ENCODE data around the gene HPGD.
A peak's percentile ranks its signal among the peaks of the same experiment; 100 is the strongest.

The HPGD gene

DNA sequence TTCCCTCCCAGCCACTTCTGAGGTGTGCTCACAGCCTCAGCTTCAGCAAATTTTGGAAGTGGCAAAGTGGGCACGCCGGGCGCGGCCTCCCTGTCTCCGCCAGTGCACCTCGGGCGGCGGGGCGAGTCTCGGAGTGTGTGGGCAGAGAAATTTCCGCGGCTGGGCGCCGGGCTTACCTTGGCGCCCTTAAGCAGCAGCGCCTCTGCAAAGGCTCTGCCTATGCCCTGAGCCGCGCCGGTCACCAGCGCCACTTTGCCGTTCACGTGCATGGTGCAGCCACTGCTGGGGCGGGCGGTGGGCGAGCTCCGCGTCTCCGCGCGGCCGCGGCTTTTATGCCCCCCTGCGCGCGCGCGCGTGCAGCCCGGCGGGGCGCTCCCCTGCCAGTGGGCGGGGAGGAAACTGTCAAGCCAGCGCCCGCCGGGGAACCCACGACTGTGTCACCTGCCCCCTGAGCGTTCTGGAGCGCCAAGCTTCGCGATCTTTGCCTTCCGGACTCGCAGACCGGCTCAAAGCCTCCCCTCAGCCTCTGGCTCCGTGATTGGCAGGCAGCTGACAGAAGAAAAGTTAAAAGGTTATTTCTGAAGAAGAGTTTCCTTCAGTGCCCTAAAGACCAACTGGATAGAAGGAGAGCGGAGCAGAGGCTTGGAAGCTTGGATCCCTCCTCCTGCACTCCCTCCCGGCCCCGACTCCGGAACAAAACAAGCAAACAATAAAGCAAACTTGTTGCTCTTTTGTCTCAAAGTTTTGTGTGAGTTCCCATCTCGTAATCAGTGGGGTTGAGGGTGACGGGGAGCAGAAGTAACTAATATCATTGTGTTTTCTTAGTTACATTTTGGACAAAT is at the start of gene HPGD:
TSS of gene HPGD (minus strand) at position 306 of the 842 bp plus-strand sequence. CDS start at position 269, 37 bp downstream.
- peak; percentile 85 for DNase-seq

DNA sequence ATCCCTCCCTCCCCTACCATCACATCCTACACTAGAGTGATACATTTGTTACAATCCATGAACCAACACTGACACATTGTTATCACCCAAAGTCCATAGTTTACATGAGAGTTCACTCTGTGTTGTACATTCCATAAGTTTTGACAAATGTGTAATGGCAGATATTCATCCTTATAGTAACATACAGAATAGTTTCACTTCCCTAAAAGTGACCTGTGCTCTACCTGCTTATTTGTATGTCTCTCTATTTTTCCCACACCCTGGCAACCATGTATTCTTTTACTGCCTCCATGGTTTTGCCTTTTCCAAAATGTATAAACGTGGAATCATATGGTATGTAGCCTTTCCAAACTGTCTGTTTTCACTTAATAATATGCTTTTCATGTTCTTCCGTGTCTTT is 42.2 kb upstream of the HPGD start:
- DNase-seq, result no peak

DNA sequence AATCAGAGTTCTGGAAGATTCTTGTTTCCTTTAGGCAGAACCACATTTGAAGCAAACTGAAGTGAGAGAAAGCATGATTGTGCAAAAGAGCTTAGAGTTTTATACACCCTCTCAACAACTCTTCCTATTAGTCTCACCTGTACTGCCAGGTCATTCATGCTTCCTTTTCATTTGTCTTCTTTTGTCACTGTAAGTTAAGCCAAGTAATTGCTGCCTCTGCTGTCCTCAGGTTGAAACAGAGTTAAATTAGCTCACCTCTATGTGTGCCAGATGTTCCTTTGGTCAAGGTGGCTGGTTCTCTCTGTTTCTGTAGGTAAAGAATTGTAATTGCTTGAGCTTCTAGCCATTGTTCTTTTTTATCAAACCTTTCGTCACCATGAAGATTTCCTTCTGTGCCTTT is 41.1 kb upstream of the HPGD start:
- no peak for DNase-seq

DNA sequence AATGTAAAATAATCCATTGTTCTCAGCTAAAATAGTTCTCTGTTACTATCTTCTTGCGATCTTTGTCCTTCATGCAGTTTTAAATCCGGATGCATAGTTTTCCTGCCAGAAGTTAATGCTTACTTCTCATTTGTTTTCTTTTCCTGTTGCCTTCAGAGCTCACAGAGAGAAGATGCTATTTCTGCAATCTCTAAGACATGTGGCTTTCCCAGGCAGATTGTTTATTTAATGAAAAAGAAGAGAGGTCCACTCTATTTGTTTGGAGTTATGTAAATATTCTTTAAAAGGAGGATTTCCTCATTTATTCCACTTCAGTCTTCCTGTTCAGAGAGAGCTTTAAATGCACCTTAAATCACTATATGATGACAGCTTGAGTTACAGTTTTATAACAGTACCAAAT is 39.3 kb upstream of the HPGD start:
- DNase-seq, result no peak

DNA sequence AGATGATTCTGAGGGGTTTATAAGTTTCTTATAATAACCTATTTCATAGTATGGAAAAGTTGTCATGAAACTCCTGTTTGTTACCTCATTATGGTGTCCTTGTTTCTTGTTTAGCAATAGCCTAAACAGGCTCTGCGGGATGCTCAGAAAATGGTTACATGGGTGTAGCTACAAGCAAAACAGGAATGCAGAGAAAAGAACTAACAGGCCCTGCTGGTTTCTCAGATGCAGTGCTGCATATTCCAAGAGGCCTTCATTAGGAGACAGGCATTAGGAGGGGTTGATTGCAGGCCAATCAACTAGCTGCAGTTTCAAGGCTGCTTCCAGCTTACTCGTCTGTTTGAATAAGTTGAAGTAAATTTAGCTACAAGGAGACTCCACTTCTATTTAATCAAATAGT is 37.6 kb upstream of the HPGD start:
- DNase-seq, result no peak

DNA sequence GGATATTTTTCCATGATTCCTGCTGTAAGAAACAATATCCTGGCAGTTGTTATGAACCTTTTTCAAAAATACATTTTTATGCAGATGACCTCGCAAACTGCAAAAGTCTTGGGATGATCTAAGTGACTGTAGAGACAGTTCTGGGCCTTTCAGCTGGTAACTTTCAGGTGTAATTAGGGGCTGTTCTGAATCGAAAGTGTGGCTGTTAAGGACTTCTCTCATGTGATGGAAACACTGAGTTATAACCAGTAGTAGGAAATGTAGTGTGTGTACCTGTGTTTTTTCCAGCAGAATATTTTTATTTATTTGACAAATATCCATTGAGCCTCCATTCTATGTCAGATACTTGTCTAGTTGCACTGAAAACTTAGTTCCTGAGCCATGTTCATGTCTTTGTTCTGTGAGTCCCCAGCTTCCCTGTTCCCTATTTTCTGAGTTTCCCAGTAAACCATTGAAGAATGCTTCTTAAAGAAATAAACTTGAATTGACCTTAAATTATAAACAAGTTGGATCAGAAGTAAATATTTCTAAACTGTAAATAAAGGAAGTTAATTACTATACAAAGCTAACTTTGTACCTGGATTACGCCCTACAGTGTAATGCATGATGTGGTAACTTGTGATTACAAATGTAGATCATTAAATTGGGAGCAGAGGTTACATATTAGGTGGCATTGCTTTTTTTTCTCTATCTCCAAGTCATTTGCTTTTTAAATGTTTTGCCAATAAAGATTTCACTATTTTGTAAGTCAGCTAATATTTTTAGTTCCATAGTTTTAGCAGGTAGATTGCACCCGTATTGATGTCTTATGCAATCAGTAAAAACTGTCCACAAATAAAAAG is 33.7 kb upstream of the HPGD start:
- no peak for DNase-seq

DNA sequence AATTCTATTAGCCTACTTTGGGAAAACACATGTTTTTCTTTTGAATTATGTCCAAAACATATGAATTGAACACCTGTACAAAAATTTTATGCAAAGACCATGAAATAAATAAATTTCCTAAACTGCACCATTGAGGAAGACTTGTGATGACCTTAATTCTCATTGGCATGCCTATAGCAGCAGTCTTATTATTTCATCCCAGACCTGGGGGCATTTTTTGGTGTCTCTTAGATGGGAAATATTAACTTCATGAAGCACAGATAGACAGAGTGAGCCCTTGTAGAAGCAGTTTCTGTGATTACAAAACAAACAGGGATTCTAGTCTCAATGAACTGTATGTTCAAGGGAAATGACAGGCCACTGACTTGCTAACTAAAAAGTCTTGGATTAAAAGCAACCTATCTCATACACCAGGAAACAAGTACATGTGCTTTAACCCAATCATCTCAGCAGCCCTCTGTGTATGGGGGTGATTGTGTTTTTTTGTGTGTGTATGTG is 32.0 kb upstream of the HPGD start:
- no peak for DNase-seq

DNA sequence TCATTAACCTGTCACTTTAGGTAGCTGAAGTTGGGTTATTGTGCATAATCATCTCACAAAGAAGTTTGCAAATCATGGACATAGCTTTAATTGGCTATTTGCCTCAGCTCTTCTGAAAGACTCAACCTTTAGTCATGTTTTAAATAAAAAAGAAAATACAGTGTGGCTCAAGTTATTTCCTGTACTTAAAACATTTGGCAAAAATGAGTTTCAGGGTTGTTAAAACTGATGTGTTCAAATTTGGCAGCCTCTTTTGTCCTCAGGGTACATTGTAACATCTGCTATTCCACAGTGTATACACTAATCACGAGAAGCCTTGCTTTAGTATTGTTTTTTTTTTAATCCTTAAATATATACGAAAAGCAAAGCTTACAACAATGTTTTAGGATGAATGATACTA is 31.5 kb upstream of the HPGD start:
- DNase-seq, result no peak

DNA sequence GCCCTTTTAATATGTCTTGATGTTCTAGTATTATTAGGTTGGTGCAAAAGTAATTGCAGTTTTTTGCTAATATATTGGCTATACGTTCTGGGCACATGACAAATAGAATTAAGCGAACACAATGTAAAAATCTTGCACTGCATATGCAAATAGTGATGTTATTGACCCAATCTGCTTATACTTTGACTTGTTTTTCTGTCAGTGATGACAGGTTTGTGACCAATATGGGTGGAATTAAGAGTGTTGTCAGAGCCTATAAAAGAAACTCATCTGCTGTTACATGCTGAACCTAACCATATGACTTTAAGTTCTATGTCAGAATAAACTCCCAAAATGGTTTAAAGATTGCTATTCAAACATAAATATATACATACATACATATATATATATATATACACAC is 30.7 kb upstream of the HPGD start:
- no peak for DNase-seq

DNA sequence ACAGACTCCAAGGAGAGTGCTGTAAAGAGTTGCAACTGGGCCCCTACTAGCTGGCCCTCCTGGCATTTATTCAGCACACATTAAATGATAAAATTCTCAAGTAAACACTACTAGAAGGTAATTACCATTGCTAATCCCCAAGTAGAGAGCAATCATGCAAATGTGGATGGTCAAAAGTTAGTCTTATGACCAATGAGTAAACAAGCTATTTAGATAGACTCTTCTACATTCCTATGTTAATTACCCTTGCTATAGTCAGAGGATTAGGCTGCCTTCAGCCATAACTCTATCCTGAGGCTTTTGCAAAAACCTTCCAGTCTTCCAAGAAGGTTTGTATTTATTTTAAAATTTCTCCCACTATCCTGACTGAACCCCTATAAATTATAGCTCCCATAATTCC is 28.3 kb upstream of the HPGD start:
- DNase-seq, result no peak

DNA sequence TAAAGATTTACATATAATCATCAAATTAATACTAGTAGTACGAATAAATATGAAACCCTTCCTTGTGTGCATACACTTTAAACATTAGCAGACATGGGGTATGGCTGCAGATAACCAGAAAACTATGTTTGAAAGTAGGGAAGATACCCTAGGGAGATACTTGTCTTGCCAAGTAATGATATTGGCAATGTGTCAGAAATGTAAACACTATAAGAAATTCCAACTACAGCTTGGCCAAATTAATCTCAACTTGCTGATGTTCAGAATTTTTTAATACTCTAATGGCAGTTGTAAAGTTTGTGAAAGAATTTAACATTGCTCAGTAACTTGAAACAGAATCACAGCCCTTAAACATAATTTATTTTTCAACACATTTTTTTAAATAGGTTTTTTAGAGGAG is 27.4 kb upstream of the HPGD start:
- no peak for DNase-seq

DNA sequence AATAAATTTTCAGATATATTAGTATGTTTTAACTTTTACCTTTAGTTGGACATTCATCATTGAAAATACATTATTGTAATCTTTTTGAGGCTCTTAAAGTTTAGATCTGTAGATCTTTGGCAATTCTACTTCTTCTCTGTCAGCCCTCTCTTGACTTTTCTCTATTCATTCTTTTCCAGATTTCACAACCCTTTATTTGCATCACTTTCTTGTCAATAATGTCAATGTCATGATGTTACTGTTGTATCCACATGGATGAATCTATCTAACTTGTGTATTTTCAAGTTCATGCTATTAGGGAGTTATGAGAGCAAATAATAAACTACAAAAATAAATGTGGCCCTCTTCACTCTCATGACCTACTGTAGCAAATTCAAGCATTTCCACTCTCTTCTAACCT is 23.0 kb upstream of the HPGD start:
- DNase-seq, result no peak

DNA sequence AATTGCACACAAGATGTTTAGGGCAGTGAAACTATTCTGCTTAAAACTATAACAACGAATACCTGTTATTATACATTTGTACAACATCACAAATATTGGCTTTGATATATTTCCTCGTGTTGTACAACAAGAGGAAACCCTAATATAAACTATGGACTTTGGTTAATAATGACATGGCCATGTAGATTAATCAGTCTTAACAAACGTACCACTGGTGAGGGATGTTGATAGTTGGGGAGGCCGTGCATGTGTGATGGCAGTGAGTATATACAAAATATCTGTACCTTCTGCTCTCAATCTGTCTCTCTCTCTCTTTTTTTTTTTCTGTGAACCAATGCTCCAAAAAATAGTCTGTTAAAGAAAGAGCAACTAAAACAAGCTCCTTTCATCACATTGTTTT is 22.2 kb upstream of the HPGD start:
- DNase-seq, result no peak

DNA sequence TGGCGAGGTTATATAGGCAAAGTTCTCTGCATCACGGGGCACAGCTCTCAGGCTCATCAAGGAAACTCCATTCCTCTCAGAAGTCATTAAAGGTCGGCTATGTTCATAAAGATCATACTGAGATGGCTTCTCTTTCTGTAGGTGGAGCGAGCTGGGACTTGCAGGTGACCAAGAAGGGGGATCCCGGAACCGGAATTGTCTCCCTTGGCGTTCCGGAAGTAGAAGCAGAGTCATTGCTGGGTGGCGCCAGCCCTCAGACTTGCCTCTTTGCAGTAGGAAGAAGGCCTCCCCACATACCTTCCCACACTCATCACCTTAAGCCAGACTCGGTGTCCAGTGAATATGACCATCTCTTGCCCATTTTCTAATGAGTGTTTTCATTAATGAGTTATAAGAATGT is 17.9 kb upstream of the HPGD start:
- no peak for DNase-seq

DNA sequence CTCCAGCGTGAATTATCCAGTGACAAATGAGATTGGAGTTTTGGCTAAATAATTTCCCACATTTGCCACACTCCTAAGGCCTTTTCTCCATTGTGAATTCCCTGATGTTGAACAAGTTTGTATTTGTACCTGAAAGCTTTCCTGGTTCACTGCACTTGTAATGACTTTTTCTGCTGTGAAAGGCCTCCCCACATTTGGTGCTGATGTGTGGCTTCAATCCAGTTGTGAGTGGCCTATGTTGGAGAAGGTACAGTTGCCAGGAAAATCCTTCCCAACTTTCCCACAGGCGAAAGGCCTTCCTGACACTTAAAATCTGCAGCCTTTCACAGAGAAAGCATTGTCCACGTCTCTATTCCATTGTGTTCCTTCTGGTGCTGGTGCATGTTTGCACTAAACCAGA is 17.3 kb upstream of the HPGD start:
- DNase-seq, result no peak

DNA sequence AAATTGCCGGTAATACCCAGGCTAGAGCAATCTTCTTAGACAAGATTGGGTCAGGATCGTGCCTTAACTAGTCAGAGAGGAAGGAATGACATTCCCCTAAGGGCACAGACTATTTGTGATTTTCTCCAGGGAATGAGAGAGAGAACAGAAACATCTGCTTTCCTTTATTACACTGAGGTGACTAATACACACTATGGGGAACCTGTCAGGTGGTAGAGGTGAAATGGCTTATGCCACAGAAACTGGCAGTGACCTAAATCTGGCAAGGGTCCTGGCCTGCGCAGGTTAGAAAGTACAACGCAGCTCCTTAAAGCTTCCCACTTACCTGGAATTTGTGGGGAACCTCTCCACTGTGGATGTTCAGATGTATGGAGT is 16.6 kb upstream of the HPGD start:
- DNase-seq, result no peak

DNA sequence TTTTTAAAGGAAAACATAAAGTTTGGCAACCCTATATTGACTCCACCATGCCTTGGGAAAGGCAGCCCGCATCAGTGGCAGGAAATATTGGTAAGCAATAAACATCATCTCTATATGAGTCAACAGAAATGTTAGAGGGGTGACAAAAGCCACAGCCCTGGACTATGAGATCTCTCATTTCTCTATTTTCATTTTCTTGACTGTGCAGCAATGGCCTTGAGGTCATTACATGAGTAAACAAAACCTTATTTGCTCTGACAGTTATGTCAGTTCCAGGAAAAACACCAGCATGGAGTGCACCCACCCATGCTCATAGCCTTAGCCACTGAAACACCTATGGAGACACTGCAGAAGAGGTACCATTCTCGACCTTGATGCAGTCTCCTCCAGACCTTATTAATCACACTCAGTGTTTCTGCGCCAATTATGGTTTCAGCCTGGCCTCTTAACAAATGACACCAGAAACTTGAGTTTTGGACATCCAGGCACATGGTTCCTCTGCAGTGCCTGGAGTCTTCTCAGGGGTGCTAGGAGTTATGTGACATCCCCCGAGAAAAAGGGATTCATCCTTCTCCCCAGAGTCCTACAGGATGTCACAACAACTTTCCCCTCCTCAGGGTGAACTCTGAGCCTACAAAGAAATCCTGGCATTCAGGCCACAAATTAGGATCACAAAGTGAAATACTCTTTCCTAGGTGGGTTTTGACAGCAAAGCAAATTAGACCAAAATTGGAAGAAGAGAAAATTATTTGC is 16.0 kb upstream of the HPGD start:
- DNase-seq, result no peak

DNA sequence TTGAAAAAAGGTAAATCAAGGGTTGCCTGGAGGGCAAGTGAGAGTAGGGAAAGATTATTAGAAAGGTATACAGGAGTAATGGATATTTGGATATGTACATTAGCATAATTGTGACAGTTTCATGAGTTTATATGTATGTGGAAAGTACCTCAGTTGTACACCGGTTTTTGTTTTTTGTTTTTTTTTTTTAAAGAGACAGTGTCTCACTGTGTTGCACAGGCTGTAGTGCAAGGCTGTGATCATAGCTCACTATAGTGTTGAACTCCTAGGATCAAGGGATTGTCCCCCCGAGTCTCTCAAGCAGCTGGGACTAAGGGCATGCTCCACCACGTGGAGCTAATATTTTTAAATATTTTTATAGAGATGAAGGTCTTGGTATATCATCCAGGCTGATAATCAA is 15.3 kb upstream of the HPGD start:
- no peak for DNase-seq

DNA sequence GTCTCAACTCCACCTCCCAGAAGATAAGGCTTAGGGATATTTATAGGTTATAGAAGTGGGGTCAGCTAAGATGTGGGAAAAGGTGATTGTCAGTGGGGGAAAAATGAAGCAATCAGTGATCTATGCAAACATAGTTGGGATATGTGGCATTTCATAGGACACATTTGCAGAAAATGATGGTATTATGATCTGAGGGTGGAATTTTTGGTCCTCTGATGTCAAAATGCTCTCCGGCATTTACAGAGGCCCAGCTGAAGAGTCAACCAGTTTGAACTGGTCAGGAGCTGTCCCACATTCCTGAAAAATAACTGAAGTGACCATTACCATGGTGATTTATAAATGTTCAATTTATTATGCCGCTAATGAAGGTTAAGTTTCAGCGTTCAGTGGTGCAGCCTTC is 12.2 kb upstream of the HPGD start:
- no peak for DNase-seq

DNA sequence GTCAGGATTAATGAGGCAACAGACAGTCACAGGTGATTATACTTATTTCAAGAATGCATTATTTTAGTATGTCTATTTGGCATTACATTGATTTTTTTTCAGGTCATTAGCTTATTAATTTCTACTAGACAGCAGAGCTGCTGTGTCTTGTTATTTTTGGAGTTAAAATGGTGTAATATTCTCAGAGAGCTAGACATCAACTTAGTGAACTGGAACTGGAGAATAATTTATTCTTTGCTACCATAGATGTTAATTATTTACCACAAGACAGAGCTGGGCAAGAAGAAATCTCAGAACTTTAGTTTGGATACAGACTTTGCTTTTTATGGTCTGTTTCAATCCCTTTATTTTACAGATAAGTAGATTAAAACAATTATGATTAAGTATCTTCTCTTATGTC is 10.2 kb upstream of the HPGD start:
- no peak for DNase-seq

DNA sequence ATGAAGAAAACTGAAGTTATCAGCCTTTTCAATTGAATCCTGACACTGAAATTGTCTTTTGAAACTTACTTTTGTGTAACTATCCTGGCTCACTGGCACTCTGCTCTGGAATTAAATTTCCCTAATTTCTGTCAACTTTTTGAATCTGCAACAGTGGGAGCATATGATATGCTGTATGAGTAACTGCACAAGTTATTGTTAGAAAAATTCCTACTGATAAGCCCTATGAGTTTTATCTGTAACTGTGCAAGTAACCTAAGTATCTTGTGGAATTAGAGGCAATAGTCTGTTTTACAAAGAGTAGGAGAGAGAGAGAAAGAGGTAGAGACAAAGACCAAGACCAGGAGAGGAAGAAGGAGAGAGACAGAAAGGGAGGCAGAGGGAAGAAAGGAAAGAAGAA is 9.2 kb upstream of the HPGD start:
- no peak for DNase-seq

DNA sequence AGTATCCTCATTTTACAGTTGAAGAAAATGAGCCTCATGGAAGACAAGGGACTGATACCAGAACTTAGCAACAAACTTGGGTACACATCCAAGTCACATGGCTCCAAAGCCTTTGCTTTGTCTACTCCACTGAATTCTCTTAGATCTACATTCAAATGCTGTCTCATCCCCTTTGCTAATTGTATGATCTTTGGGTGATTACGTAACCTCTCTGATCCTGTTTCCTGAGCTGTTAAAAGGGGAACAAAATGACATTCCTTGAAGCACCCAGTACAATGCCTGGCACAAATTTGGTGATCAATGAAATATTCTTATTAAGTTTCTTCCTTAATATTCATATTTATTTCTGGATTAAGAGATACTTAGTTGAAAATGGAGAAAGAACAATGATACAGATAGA is 5.9 kb upstream of the HPGD start:
- no peak for DNase-seq

DNA sequence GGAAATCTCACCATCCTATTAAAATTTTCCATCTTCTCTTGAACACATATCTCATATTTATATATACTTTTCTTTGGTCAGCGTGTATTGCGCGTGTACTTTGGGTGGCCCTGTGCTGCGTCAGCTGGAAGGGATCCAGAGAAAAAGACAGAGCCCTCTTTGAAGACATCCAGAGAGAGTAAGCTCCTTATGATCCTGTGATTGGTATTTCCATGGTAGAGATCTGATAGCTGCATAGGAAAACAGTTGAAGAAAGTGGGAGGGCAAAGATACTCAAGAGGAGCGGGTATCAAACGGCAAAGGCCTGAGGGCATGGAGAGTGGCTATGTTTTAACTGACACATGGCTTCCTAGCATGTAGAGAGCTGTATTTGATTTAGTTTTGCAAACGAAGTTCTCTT is 4.4 kb upstream of the HPGD start:
- no peak for DNase-seq

DNA sequence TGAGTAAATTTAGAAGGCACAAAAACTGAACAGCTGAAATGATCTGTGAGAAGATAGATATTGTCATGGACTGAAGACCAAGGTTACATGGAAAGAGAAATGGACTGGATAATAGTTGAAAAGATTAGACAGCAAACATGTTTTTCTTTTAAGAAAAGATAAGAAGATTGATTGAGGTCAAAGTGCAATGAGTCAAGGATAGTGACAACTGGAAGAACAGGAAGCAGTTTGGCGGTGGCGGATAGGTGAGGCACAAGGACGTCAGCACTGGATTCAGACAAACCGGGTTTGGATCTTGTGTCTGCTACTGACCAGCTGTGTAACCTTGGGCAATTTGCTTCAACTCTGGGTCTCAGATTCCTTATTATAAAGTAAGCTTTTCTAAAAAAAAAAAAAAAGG is 2.0 kb upstream of the HPGD start:
- no peak for DNase-seq

Data from retina (tissue), 1 donor.